Hematopoietic multipotent progenitor cell treated with erythropoietin and hydrocortisone succinate and interleukin-3 and kit ligand, for 4 days (in vitro differentiated cells): ENCODE measurements around the gene DRAM1.
"Not testable (repeated sequence)": the region's sequence is repeated elsewhere in the genome, so short reads cannot be mapped to it uniquely, and the experiment has no call there.

ENCODE experiments used
- DNase-seq: peaks from one replicate; pipeline ENCODE4 v3.0.0-alpha.2; 2015

DRAM1 gene

DNA sequence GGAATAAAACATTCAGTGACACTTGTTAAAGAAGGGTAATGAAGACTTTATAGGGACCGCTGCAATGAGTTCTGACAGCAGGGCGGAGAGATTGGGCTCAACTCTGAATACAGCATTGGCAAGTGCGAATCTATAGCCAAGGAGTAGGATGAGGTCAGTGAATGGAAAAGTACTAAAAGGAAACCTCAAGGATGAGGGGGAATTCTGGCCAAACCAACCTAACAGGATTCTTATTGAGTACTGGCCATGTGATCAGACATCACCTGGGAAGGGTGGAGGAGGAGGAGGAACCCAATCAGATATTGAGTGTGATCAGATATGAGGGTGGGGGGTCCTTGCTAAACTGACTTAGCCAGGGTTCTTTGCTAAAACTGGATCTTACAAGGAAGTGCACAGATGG is 31.0 kb downstream of the DRAM1 start:
- no peak for DNase-seq

DNA sequence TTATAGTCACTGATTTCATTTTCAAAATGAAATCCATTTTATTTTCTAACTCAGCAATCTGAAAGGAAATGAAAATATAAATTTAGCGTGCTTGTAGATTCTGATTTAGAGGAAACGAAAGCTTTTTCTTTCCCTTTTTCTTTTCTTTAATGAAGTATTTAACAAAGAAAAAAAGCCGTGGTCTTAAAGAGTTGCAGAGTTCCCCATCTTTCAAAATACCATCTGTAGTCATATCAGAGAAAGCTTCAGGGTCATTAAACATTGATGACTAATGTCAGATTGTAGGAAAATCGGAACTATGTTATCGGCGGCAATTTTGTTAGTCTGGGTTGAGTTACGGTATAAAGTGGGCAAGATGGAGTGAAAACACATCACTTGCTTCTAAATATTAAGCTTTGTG is 32.3 kb downstream of the DRAM1 start:
- DNase-seq: no peak

DNA sequence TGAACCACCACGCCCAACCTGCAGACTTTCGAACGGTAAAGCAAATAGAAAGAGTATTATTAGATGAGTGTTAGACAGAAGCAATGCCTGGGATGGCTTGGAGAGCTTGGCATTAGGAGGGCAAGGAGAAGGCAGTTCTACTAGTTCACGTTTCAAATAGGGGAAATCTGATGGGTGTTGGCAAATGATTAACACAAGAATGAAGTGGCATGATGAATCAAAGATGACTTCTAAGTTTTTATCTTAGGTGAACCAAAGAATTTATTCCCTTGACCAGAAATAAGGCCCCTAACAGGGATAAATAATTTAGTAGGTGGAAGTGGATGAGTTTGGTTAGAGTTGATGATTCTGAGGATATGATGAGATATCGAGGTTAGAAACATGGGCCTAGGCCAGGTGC is 38.5 kb downstream of the DRAM1 start:
- DNase-seq: no peak

DNA sequence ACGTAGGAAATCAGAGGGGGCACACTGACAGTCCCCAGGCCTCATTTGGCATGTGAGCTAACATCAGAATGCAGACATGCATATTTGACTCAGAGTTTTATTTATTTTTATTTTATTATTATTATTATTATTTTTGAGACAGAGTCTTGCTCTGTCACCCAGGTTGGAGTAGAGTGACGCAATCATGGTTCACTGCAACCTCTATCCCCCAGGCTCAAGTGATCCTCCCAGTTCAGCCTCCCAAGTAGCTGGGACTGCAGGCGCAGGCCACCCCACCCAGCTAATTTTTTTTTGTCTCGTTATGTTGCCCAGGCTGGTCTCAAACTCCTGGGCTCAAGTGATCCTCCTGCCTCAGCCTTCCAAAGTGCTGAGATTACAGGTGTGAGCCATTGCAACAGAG is 41.4 kb downstream of the DRAM1 start:
- DNase-seq: not testable (repeated sequence)

DNA sequence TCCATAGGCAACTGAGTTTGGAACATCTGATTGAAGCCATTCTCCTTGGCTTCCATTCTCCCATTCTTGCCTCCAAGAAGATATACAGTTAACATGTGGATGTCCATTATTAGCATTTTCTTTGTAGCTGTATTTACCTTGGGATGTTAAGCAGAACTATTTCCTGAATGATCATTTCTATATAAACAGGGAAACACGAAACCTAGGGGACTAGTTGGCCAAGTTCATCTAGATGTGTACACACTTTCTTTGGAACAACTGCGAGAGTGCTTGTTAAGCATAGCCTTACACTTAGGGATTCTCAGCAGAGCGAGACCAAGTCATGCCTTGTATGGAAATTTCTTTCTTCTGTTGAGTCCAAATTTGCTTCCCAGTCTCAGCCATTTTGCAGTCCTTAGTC is 42.1 kb downstream of the DRAM1 start:
- DNase-seq: no peak

DNA sequence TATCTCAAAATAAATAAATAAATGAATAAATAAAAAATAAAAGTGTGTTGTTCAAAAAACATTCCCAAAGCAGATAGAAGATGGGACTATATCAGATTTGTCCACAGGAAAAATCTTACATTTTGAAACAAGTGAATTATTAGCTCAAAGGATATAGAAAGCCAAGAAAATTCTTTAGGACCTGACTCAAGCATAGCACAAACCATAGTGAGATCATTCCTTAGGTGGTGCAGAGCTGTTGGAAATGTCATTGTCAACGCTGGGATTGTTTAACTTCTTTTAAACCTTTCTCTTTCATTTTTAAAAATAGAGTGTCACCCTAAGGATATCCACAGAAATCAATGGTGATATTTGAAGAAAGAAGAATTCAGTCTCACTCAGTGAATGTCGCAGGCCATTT is 43.5 kb downstream of the DRAM1 start:
- DNase-seq: no peak

DNA sequence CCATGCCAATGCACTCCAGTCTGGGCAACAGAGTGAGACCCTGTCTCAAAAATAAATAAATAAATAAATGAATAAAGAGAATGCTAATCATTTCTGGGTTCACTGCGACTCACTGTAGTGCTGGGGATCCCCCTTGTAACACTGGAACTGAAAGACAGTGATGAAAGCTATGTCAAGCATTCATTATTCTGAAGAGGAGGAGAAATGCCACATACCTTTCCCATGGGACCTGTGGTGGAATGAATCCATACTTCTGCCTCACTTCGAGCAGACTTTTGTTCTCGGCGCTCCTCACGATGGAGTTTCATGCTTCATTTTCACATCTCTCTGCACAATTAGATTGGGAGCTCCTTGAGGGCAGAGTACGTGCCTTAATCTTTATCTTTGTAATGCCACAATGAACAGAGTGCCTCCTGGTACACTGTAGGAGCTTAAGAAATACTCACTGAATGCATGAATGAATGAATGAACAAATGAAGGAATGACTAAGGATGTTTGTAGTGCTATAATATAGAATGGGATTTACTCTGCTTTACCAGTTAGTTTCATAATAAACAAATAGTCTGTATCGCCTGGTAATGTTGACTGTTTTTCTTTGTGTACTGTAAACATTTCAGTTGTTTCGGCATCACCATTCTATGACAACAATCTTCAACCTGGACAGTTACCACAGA is 45.8 kb downstream of the DRAM1 start:
- no peak for DNase-seq

DNA sequence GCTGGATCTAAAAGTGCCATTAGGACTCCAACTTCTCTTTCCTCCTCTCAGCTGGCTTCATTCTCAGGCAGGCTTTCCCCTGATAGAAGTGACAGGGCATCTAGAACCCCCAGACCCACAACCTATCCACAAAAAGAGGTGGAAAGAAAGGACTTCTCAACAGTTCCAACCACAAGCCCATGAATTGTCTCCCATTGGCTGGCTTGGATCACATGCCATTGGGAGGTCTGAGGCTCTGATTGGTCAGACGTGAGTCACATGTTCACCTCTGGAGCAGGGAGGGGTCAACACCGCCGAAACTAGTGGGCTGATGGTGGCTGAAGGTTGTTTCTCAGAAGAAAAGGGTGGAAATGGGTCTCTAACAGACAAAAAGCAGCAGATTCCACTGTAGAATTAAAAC is 47.2 kb downstream of the DRAM1 start:
- DNase-seq: no peak

DNA sequence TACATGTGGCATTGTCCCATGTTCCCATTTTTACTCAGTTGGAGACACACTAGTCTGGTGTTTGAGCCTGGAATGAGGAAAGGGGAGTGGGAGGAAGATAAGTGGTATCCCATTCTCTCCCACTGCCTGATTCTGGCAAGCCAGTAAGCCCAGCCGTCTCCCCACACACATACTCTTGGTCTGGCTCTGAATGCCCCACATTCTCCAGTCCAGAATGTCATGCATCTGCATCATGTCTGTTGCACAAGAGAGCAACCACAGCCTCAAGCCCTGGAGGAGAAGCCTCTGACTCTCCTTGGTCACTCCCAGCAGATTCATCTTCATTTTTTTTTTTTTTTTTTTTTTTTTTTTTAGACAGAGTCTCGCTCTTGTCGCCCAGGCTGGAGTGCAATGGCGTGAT is 48.0 kb downstream of the DRAM1 start:
- peak; percentile 73 for DNase-seq

DNA sequence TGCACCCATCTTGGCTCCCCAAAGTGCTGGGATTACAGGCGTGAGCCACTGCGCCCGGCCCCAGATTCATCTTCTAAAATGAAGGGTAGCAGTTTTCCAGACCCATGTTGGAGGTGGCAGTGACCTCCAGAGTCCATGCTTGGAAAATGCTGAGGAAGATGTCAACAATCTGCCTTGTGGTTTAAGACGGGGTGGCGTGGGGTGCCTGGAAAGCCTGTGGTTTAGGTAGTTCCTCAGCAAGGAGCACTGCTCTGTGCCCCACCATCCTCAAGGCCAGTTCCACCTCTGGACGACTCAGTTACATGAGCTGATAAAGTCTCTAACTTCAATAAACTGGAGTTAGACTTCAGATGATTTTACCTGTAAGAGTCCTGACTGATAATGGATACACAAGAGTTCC is 48.6 kb downstream of the DRAM1 start:
- peak; percentile 40 for DNase-seq

DNA sequence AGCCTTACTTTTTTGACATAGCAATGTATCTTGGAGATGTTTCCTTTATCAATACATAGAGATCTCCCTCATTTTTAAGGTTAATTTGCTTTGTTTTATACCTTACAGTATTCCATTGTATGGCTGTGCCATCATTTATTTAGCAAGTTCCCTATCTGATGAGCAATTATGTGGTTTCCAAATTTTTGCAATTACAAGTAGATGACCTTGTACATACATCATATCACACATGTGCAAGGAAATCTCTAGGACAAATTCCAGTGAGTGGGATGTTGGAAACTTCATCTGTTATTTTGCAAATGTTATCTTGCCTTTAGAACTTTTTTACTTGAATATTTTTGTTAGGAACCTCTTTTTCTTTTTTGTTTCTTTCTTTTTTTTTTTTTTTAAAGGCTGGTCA is 49.7 kb downstream of the DRAM1 start:
- DNase-seq: no peak

DNA sequence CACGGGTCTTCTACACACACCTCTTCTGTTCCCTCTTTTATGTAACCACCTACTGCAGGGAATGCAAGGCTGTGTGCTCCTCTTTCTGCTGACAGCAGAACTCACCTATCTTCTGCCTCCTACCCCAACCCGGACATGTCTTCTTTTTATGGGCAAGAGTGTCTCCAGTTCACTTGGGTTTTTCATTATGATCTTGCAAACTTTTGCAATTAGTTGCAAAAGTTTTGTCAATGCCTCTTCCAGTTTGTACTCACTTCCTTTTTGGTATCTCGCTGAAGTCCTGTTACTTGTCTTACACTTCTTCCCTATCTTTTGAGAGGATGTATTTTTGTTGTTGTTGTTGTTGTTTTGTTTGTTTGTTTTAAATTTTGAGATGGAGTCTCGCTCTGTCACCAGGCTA is 50.6 kb downstream of the DRAM1 start:
- no peak for DNase-seq

DNA sequence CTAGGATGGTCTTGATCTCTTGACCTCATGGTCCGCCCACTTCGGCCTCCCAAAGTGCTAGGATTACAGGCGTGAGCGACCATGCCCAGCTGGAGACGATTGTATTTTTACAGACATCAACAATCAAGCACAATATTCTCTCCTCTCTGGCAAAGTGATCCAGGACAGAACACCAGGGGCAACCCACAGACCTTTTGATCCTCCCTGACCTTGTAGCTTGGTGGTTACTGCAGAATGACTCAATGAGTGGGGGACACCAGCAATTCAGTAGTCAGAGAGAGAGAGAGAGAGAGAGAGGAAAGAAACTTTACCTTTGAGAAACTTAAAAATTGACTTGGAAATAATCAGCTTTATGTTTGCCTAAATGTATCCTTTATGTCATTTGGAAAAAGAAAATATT is 51.2 kb downstream of the DRAM1 start:
- DNase-seq: no peak

DNA sequence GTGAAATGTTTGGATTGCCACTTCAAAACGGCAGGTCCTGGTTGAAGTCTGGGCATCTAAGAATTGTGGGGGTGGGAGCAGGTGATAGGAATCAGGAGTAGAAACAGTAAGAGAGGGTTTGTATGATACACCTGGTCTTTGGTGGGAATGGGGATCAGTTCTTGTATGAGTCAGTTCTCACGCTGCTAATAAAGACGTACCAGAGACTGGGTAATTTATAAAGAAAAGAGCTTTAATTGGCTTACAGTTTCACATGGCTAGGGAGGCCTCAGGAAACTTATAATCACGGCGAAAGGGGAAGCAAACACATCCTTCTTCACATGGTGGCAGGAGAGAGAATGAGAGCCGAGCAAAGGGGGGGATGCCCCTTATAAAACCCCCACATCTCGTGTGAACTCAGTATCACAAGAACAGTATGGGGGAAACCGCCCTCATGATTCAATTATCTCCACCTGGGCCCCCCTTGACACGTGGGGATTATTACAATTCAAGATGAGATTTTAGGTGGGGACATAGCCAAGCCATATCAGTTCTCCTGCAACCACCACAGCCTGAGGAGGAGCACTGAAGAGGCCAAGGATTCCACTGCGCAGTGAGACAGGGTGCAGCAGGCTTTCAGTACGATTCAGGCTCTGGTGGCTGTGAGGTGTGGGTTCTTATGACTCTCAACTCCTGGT is 52.1 kb downstream of the DRAM1 start:
- DNase-seq: no peak

DNA sequence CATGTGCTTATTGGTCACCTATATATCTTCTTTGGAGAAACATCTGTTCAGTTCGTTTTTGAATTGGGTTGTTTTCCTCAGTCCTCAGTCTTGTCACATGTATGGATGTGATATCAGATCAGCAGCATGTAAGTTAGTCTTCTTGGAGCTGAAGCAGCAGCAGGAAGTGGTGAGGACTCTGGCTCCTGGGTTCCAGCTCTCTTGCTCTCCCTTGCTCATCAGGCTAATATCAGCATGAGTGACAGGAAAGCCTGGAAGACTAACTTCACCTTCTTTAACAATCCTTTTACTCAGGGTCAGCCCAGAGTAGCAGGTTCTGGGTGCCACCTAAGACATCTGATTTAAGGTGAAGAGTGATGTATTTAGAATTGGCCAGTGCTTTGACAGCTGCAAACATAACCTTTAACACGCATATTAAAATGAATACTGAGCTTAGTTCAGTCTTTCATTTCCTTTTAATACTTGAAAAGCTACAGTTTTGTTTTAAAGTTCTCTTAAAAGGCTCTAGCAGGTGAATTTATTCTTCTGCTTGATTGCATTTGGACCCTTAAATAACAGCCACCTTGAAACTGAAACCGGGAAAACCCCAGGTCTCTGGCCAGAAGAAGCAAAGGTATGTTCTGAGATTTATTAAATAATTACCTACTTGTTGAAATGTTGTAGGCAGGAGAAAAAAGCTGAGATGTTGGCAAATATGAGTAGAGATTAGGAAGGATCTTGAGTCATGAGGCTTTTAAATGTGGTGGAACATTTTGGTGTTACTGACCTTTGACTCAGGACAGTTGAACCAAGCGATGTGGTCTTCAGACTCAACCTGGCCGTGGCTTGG is 54.3 kb downstream of the DRAM1 start:
- peak; percentile 20 for DNase-seq

DNA sequence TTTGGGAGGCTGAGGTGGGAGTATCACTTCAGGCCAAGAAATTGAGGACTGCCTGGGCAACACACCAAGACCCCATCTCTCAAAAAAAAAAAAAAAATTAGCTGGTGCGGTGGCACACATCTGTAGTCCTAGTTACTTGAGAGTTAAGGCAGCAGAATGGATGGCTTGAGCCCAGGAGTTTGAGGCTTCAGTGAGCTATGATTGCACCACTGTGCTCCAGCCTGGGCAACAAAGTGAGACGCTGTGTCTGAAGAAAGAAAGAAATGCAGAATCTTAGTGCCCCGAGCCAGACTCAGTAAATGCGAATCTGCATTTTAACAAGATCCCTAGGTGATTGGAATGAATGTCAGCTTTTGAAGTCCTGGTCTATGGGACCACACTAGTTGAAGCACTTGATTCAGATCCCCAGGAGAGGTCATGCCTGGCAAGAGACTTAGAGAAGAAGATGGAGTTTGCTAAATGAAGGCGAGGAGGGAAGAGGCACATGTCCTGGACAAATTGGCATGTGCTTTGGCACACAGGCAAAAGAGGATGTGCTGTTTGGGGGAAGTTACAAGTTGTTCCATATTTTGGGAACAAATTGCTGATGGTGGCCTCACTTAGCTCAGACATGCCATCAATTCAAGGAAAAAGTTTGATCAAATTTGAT is 56.6 kb downstream of the DRAM1 start:
- no peak for DNase-seq

DNA sequence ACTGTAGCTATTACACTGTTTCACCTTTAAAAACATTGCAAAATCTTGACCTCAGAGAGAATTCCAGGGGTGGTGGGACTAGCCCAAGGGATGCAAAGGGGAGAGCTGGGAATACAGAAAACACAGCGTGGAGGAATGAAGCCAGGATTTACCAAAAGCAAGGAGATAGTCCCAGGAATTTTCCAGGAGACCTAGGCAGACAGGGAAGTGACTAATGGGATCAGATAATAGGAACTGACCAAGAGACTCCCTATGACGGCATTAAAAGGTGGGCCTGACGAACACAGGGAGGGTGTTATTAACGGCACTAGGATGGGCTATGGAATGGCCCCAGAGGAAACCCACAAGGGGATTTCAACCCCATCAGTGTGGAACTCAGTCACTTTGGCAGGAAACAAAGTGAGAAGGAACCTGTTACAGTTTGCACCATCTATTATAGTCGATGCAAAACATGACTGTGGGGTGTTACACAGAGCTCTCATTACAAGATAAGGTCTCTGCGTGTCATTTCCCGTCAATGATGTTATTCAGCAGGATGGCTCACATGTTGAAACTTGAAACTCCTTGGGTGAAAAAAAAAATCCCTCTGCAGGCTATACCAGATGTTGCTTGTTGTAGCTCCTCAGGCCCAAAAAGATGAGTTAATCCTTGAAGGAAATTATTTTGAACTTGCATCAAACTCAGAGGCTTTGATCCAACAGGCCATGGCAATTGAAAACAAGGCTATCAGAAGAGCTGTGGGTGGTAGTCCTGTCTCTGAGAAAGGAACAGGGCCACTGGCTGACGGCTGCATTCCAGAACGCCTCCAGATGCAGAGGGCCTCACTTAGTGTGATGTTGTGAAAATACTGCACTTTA is 58.7 kb downstream of the DRAM1 start:
- DNase-seq: peak; percentile 69

DNA sequence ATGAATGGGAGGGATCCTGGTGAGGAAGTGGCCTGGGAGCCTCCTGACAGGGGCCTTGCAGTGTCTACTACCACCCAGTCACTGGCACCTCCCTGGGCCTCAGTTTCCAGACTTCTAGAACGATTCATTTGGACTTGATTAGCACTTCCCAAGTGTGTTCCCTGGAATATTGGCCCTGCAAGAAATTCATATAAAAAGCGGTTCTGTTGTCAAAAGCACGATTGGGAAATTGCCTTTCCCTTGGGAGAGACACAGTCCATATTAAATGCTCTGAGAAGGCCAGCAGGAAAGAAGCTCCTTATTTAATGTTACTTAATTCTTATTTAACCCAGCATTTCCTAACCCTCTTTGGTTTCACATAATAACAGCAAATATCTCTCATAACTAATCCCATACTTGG is 61.9 kb downstream of the DRAM1 start:
- DNase-seq: no peak

DNA sequence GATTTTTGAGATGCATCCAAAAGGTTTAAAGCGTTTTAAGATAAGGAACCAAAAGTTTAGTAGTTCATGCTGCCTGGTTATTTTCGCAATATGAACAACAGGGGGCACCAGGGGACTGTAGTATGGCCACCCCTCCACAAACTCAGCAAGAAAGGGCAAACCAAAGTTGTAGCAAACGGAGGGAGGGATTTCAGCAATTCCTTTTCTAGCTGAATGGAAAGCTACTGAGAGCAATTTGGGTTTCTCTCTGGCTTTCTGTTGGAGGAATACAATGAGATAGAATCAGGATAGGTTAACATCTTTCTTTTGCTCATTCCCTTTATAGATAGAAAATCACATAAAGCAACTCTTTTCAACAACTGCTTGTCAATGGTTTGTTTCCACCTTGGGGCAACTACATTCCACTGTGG is 62.5 kb downstream of the DRAM1 start:
- peak; percentile 90 for DNase-seq

DNA sequence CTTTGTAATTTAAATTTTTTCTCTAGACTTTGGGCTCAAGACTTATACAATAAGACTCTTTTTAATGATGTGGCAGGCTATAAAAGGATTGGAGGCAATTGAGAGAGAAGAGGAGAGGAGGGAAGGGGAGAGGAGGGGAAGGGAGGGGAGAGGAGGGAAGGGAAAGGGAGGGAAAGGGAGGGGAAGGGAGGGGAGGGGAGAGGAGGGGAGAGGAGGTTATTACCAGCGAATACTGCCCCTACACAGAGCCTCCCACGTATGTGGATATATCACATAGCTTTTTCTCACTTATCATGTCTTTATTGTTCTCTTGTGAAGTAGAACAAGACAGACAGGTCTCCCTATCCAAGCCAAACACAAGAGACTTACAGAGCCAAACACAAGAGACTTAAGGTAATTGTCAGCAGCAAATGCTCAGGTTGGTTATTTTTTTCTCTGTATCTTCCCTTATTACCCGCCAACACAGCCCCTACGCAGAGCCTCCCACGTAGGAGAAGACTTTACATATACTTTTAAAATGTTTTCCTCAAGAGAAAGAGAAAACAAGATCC is 63.1 kb downstream of the DRAM1 start:
- no peak for DNase-seq

DNA sequence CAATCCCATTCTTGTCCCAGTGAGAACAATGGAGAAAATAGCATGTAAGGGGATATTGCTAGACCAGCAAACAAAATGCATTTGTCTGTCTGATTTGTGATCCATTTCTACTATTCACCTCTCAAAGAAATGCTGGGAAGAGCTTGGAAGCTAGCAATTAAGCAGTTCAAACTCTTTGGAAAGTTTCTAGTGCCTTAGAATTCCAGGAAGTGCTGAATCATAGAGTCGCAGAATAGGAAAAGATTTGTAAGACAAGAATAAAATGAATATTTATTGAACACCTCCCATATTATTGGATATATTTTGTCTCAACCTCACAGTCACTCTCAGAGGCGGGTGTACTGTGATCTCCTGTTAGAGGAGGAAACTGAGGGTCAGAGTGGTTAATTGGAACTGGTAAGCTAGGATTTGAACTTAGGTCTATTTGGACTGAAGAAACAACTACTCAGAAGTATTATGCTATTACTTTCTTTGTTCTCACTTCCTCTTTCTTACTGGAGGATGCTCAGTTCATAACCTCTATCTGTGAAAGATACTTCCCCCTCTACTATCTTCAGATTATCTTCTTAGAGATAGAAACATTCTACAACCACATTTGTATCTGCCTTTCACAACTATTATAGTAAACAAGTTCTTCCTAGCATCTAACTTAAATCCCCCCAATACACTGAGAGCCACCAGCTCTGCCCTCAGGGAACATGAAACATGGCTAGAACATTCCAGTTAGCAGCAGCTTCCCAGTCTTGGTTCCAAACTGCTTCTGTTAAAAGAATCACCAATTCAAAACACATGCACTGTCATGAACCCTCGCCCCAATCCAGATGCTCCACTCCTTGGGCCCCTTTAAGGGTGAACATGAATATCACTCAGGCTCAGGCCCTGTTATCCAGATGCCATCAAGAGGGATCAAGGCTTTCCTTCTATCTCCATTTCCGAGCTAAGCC is 64.2 kb downstream of the DRAM1 start:
- DNase-seq: peak; percentile 65
